NCI-H146 treated with DMSO at 0.1 percent for 48 hours (cell line): ENCODE measurements around the gene ASB2.

Source experiments
- DNase-seq: peaks from one replicate; lab custom pipeline; 2025; ENCODE audit not compliant: unreplicated experiment; lab: John Stamatoyannopoulos, UW

The ASB2 gene, protein sequence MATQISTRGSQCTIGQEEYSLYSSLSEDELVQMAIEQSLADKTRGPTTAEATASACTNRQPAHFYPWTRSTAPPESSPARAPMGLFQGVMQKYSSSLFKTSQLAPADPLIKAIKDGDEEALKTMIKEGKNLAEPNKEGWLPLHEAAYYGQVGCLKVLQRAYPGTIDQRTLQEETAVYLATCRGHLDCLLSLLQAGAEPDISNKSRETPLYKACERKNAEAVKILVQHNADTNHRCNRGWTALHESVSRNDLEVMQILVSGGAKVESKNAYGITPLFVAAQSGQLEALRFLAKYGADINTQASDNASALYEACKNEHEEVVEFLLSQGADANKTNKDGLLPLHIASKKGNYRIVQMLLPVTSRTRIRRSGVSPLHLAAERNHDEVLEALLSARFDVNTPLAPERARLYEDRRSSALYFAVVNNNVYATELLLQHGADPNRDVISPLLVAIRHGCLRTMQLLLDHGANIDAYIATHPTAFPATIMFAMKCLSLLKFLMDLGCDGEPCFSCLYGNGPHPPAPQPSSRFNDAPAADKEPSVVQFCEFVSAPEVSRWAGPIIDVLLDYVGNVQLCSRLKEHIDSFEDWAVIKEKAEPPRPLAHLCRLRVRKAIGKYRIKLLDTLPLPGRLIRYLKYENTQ

DNA sequence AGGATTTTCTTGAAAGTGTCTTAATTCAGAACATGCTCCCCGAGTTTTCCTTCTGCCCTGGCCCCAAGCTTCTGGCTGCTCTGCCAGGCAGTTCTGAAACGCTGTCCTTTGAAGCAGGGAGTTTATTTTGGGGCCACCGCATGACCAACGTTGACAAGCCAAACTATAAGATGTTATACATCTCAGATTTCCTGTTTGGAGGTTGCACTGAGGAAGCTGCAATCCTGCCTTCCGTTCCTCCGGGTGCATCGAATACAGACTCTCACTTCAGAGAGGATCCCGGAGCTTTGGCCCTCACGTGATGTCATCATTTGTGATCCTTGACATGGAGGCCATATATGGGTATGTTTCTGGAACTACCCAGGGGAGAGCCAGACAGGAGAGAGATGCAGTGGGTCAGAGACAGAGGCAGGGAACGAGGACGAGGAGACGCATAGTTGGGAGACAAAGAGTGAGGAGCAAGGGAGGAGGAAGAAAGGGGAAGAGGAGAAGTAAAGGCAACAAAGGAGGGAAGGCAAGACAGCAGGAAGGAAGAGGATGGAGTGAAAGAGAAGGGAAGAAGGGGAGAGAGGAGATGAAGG is at the start of gene ASB2:
TSS of gene ASB2 (minus strand) at position 94 of the 581 bp plus-strand sequence. CDS start 12,031 bp downstream, outside the sequence.
- no peak for DNase-seq

DNA sequence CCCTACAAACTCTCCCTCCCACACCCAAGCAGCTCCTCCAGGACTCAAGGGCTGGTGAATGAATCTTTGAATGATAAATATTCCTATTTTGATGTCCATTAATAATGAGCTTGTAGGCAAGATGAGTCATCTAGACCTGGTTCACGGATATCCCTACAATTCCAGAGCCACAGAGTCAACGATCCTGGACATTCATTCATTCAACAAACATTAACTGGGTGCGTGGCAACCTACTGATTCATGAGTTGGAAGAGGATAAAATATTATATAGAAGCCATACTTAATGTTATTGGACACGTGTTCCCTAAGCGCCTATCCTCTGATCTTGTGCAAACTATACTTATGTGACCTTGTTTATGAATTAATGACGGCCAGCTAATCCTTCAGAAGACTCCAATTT is 49.4 kb upstream of the ASB2 start:
- no peak for DNase-seq

DNA sequence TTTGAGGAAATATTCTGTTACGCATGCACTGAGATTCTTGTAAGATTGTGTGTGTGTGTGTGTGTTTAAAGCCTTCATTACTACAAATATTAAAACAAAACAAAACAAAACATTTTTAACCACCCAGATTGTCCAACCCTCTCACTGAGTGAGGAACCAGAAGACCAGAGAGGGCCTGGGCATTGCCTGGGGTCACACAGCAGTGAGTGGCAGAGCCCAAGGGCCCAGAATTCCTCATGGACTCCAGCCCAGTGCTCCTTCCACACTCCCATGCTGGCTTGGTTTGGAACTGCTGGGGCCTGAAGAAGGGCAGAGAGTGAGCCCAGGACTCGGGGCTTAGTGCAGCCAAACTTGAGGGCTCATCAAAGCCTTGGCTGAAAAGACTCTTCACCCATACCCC is 48.2 kb upstream of the ASB2 start:
- DNase-seq = no peak

DNA sequence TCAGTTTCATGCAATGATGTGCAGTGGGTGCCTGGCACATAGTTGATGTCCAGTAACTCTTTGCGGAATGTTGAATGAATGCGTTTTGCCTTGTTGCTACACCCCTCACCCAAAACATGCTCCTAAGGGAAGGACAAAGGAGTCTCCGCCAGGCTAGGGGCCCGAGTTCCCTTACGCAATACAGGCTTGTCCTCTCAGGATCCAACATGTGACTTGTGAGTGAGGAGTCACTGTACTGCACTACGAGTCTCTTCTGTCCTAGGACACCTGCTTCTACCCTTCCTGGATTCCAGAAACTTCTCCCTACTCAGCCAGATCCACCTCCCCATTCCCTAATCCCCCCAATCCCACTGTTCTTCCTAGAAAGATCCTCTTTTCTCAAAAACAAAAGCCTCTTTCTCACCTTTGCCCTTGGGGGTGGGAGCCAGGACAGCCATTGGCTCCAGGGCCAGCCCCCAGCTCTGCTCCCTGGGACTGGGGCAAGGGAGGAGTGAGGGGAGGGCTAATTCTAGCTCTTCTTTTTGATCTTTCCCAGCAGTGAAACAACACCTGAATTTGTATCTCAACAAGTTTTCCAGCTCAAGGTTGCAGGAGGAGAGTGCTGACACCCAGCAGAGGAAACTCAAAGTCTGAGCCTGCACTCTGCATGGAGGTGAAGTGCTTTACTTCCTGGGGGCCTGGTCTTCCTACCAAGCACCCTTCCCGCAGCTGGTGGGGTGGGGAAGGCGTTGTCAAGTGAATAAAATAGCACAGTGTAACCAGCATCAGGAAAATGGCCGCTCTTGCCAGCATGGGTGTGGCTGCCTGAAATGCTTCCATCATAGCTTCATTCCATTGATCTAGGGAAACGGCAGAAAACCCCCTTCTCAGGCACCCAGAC is 46.4 kb upstream of the ASB2 start:
- no peak for DNase-seq

DNA sequence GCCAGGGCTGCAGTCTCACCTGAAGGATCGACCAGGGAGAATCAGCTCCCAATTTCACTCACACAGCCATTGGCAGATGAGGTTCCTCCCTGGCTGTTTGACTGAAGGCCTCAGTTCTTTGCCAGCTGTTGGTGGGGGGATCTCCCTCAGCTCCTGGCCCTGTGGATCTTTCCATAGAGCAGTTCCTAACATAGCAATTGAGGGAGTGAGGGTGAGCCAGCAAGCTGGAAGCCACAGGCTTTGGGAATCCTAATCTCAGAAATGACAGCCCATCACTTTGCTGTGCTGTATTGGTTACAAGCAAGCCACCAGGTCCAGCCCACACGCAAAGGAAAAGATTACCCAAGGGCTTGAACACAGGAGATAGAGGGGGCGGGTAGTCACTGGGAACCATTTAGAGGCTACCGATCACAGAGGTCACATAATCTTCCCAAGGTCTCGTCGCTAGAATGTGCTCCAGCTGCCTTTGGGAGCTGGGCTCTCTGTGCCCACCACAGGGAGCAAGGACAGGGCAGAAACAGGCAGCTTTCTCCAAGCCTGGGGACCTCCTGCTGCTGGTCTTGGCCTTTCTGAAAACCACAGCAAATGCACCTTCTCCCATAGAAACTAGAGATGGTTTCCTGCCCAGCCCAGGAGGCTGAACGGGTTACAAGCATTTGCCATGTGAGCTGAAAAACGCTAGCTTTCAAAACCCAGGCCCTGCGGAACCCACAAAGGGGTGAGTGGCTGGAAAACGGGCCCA is 45.2 kb upstream of the ASB2 start:
- no peak for DNase-seq

DNA sequence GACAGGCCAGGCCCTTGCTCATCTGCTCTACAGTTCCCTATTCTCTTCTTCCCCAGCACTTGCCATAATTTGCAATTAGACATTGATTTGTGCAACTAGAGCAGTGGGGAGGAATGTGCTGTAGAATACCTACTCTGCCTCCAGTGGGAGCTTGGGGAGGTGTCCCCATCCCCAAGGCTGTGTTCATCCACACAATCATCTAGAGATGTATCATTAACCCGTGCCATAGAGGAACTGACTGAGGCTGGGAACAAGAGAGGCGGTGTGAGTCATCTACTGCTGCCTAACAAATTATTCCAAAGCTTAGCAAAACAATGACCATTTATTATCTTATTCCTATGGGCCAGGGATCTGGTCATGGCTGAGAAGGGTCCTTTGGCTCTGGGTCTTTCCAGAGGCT is 44.6 kb upstream of the ASB2 start:
- no peak for DNase-seq

DNA sequence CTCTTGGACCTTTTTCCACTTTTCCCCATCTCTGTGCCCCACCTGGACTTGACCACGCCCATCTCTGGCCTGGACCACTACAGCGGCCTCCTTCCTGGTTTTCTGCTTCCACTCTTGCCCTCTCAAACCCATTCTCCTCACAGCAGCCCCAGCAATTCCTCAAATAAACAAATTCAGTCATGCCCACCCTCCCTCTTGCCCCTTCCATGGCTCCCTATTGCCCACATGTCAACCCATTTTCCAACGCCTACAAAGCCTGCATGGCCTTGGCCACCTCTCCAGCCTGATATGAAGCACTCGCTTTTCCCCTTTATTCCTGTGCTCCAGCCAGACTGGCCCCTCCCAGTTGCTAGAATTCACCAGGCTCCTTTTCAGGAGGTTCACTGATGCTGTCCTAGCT is 43.9 kb upstream of the ASB2 start:
- DNase-seq = no peak

DNA sequence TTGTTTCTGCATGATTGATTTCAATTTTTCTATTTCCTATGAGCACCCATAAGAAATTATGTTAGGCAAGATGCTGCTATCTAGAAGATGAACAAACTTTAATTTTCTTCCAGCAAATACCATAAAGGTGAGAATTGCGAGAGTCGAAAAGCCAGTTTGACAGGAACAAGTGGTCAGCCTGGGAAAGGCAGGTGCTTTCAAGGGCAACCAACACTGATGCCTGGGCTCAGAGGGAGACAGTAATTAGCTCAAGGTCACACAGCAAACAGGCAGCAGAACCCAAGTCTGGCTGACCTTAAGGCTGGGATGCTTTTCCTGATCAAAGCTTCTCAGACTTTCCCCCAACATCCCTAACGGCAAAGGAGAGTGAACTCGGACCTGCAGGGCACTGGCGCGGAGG is 43.0 kb upstream of the ASB2 start:
- no peak for DNase-seq

DNA sequence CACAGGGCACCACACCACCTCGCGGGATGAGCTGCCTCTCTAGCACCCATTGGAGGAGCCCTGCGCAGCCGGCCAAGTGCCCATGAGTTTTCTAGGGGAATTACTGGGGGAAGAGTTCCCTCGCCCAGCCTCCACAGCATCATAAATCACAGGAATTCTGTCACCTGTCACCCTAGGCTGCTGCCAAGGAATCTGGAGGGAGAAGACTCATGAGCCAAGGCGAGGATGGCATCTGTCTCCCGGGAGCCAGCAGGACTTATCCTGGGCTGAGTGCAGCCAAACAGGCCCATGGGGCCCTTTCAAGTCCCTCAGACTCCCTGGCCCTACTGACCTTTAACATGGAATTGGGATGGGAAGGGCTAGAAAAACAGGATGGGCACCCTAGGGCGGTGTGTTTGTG is 41.9 kb upstream of the ASB2 start:
- DNase-seq = no peak

DNA sequence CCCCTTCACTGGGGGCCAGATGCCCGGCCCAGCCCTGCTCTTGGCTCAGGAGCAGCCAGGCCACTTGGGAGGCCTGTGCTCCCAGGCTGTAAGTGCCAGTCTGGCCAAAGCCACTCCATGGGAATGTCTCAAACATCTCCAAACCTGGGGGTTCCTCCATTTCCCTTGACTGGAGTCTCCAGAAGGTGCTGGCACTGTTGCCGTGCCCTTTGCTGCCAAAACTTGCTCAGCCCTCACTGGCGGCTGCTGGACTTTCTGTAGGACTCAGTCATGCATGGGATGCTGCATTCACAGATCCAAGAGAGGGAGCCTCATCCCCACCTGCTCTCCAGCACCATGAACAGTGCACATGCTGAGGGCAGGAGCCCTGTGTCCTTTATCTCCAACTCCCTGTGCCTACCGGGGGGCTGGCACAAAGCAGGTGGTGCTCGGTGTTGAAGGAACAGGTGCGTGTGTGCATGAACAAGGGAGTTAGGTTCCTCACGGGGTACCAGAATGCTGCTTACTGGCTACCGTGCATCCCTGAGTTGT is 40.1 kb upstream of the ASB2 start:
- no peak for DNase-seq

DNA sequence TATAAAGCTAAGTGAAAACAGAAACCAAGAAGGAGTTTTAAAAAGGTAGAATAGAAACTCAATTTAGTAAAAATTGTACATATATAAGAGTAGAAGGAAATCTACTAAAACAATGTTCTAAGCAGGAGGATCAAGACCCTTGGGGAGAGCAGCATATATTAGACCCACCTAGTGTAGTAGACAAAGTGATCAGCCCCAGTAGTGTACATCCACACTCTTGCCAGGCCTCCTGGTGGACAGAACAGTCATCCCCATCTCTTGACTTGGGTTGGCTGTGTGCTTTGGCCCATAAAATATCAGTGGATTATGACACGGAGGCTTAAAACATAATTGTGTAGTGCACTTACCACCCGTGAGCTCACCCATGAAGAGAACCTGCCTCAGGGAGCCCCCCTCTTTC is 38.9 kb upstream of the ASB2 start:
- DNase-seq = no peak

DNA sequence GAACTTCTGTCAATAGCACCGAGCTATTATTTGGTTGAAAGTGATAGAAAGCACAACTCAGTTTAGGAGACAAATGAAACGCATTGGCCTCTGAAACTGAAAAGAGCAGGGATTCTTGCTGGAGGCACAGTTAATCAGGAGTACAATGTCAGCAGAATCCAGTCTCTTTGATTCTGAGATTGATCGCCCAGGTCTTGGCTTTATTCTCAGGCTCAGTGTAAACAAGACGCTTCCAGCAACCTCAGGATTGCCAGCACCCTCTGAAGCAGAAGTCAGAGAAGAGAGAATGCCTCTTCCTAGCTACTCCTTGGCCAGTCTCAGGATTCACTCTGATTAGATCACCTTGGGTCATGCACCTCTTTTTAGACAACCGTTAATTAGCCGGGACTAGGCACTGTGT is 38.0 kb upstream of the ASB2 start:
- DNase-seq = no peak

DNA sequence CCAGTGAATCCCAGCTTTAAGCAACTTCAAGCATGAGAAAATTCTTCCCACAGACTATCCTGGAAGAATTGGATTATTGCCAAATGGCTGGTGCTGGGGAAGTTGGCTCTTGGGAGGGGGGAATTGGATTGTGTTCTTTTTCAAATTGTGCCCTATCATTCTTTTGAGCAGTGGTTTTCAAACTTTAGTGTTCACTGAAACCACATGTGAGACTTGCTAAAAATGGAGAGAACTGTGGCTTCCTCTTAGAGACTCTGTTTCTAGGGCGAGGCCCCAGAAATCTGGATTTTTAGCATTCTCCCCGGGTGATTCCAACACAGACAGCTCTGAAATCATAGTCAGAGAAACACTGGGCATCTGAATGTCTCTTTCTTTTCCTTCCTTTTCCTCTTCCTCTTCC is 35.4 kb upstream of the ASB2 start:
- DNase-seq = no peak

DNA sequence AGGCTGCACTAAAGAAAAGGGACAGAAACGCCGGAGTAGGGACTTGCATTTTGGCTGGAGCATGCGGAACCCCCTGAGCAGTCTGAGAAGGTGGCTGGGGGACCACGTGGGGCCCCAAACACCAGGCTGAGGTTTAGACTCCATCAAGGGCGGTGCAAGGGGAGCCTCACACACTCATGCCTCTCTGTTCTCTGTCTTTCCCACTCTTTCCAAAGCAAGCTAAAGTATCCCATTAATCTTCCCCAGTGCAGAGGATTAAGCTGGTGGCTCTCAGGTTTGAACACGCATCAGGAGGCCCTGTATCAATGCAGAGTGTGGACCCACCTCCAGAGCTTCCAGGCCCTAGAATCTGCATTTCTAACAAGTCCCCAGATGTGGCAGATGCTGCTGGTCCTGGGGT is 34.3 kb upstream of the ASB2 start:
- no peak for DNase-seq

DNA sequence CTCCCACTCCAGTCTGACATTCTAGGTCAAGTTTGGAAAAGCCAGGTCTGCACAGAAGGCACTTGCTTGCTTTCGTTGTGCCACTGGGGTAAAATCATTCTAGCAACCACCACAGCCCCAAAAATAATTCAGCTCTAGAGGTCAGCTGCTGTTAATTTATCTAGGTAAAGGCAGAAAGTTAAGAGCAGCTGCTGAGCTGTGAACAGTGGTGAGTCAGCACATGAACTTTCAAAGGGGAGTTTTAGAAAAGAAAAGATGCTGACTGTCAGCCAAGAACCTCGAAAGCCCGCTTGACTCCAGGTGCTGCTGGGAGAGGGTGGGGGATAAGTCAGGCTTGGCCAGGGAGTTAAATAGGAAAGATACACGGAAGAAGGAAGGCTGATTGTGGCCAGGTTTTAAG is 33.4 kb upstream of the ASB2 start:
- DNase-seq = no peak

DNA sequence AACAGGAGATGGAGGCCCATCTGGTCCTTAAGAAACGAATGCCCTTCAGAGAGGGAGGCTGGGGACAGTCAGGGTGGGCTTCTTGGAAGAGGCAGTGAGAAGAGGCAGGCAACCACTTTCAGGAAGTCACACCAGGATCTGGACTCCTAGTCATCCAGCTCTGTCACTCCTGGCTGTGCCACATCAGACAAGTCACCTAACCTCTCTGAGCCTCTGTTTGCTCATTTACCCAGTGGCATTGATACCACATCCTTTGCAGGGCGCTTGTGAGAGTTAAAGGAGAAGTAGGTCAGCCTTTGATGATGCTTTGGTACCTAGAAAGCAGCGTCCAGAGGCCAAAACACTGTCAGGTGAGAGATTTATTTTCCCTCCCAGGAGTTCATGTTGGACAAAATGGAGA is 31.9 kb upstream of the ASB2 start:
- no peak for DNase-seq

DNA sequence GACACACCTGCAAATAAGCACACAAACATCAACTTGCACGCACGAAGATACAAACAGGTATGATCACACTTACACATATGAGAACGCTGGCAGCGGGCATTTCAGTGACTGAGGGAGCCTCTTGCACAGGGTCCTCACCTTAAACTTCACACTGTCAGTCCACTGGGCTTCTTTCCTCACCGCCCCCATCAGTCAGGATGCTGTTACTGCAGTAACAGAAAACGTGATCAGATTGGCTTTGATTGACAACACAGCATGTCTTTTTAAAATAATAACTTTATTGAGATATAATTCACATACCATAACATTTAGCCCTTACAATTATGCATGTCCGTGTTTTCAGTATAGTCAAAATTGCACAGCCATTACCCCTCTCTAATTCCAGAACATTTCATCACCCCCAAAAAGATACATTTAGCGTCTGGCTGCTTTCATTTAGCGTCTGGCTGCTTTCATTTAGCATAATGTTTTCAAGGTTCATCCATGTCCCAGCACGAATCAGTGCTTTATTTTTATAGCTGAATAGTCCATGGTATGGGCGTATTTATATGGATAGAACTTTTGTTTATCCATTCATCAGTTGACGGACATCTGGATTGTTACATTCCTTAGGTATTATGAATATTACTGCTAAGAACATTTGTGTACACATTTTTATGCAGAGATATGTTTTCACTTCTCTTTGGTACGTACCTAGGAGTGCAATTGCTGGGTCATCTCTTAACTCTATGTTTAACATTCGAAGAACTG is 29.1 kb upstream of the ASB2 start:
- DNase-seq = no peak

DNA sequence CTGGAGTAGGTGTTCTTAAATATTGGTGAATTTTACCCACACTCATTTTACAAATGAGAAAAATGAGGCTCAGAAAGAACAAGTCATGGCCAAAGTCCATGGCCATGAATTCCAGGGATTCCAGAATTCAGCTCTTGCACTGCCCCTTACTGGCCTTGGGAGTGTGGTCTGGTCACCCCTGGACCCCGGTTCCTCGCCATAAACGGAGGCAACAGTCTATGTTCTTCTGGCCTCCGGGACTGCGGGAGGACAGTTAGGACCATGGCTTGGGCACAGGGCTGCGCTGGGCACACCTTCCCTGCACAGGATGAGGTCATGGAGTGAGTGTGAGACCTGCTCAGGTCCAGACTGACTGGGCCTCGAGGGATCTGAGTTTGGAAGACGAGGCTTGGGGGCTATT is 27.6 kb upstream of the ASB2 start:
- DNase-seq = no peak

DNA sequence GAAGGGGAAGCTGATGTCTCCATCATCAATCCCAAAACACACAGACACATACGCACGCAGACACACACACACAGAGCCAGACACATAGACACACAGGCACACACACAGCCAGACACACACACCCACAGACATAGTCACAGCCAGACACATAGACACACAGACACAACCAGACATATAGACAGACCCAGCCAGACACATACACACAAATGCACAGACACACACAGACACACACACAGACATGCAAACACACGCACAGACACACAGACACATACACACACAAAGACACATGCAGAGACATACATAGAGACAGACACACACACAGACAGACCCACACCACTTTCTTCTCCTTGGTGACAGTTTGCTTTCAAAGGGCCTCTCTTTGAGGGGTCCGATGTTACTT is 27.0 kb upstream of the ASB2 start:
- DNase-seq = no peak
